CD14-positive monocyte (primary cell): ENCODE data around the gene PHLDA3. TPM values are rescaled to one million over a fixed set of nuclear protein-coding genes. Genes with fewer than 3 reads are reported as not detected.

Experiments
- DNase-seq, 3 donors: peaks; one replicate each; pipeline ENCODE4 v3.0.0-alpha.2; 2011 to 2022
- H2AFZ ChIP-seq: 2 replicates; pipeline ENCODE4 v1.6.0; 2012; ENCODE audit warnings: mild to moderate bottlenecking, low read depth, low read length, inconsistent platforms; ENCODE audit not compliant: insufficient read depth, poor library complexity, severe bottlenecking
- H3K27ac ChIP-seq, 2 donors: 1 replicate in 1 of 2; 2 replicates in 1 of 2; pipeline ENCODE4 v1.5.1; 2012 to 2013; ENCODE audit warnings: low read length in 2 of 2, control low read depth in 1 of 2, inconsistent platforms in 1 of 2, low read depth in 1 of 2, mild to moderate bottlenecking in 1 of 2
- H3K27me3 ChIP-seq, 2 donors: one replicate each; pipeline versions ENCODE4 v1.6.0 to v1.6.1; 2011 to 2013; ENCODE audit warnings: low read length in 2 of 2; ENCODE audit not compliant: control insufficient read depth in 2 of 2, insufficient read depth in 2 of 2
- H3K36me3 ChIP-seq, 2 donors: replicated peaks in 1 of 2; 1 replicate in 1 of 2; 2 replicates in 1 of 2; pipeline versions ENCODE4 v1.5.1 to v1.6.1; 2012 to 2013; ENCODE audit warnings: low read length in 2 of 2, control low read depth in 1 of 2, inconsistent platforms in 1 of 2, mild to moderate bottlenecking in 1 of 2; ENCODE audit not compliant: insufficient read depth in 2 of 2, control insufficient read depth in 1 of 2
- H3K4me1 ChIP-seq, 2 donors: 1 replicate in 1 of 2; 2 replicates in 1 of 2; pipeline versions ENCODE4 v1.5.1 to v1.6.1; 2012 to 2013; ENCODE audit warnings: low read length in 2 of 2, control low read depth in 1 of 2, inconsistent platforms in 1 of 2, mild to moderate bottlenecking in 1 of 2, moderate library complexity in 1 of 2; ENCODE audit not compliant: insufficient read depth in 2 of 2, control insufficient read depth in 1 of 2
- H3K4me2 ChIP-seq: replicated peaks from 2 replicates; pipeline ENCODE3; 2012; ENCODE audit warnings: low read length, moderate library complexity, mild to moderate bottlenecking; ENCODE audit not compliant: poor library complexity, severe bottlenecking; ENCODE audit errors: extremely low read depth
- H3K4me3 ChIP-seq, 3 experiments: fragments of 200-600 bp in 1 of 3; sonication (generic) in 1 of 3; replicated peaks in 1 of 3; 1 replicate in 2 of 3; 2 replicates in 1 of 3; pipeline ENCODE4 v1.5.1; 2011 to 2013; ENCODE audit warnings: low read length in 3 of 3, mild to moderate bottlenecking in 3 of 3, control low read depth in 2 of 3, low read depth in 2 of 3, inconsistent platforms in 1 of 3, moderate library complexity in 1 of 3
- H3K79me2 ChIP-seq: 2 replicates; pipeline ENCODE4 v1.6.0; 2012; ENCODE audit warnings: mild to moderate bottlenecking, control low read depth, inconsistent platforms, low read length, moderate library complexity; ENCODE audit not compliant: insufficient read depth
- H3K9ac ChIP-seq: 2 replicates; pipeline ENCODE4 v1.6.0; 2017; ENCODE audit warnings: low read length, mild to moderate bottlenecking; ENCODE audit not compliant: insufficient read depth, poor library complexity, severe bottlenecking
- H3K9me3 ChIP-seq, 2 donors: replicated peaks in 1 of 2; 1 replicate in 1 of 2; 2 replicates in 1 of 2; pipeline versions ENCODE4 v1.5.1 to v1.6.1; 2012 to 2013; ENCODE audit warnings: low read length in 2 of 2, control low read depth in 1 of 2; ENCODE audit not compliant: control insufficient read depth in 1 of 2, insufficient read depth in 1 of 2
- H4K20me1 ChIP-seq: 2 replicates; pipeline ENCODE4 v1.6.0; 2012; ENCODE audit warnings: mild to moderate bottlenecking, low read length, control low read depth, moderate library complexity; ENCODE audit not compliant: insufficient read depth
- H3K27ac Mint-ChIP-seq, 7 donors: one replicate each; pipeline ENCODE4 v1.8.0; 2020; ENCODE audit warnings: mild to moderate bottlenecking in 7 of 7, mixed read lengths in 7 of 7, moderate library complexity in 6 of 7, inconsistent platforms in 2 of 7
- H3K27me3 Mint-ChIP-seq, 3 donors: one replicate each; pipeline ENCODE4 v1.8.0; 2021 to 2022; ENCODE audit warnings: low read depth in 3 of 3, mild to moderate bottlenecking in 3 of 3, mixed read lengths in 3 of 3, moderate library complexity in 3 of 3, inconsistent platforms in 1 of 3
- H3K36me3 Mint-ChIP-seq, 2 donors: one replicate each; pipeline ENCODE4 v1.8.0; 2020; ENCODE audit warnings: mixed read lengths in 2 of 2, inconsistent platforms in 1 of 2, mild to moderate bottlenecking in 1 of 2
- H3K4me1 Mint-ChIP-seq: one replicate; pipeline ENCODE4 v1.8.0; 2020; ENCODE audit warnings: mild to moderate bottlenecking, mixed read lengths
- H3K4me3 Mint-ChIP-seq, 2 donors: one replicate each; pipeline ENCODE4 v1.8.0; 2020; ENCODE audit warnings: mild to moderate bottlenecking in 2 of 2, mixed read lengths in 2 of 2, moderate library complexity in 1 of 2
- H3K9me3 Mint-ChIP-seq, 7 donors: one replicate each; pipeline ENCODE4 v1.8.0; 2020 to 2022; ENCODE audit warnings: mixed read lengths in 7 of 7, mild to moderate bottlenecking in 6 of 7, moderate library complexity in 6 of 7, inconsistent platforms in 2 of 7
- WGBS: methylation state at CpG from one replicate; pipeline ENCODE4 v1.1.5; 2013; ENCODE audit warnings: missing lambda C conversion rate; ENCODE audit not compliant: insufficient coverage; 5-methylcytosine and 5-hydroxymethylcytosine counted together
- intact Hi-C, 2 donors: fragments of 100-400 bp; cut with micrococcal nuclease; formaldehyde crosslinking; loops; one replicate each; pipeline versions ENCODE4 v1.15.0 to v1.15.1; 2023
- polyA plus RNA-seq, 3 donors: library from polyadenylated mRNA; depleted of rRNA in 1 of 3; unstranded in 2 of 3; stranded (reverse) in 1 of 3; fragments of 300-500 nt in 2 of 3; fragments of >200 nt in 1 of 3; fragmentation: Illumina TruSeq in 2 of 3; gene quantifications; 1 replicate in 2 of 3; 2 replicates in 1 of 3; pipeline ENCODE4 v1.2.3, GENCODE V29; 2012 to 2021
- TF ChIP-seq, protein P1 (sequence below): fragments of 200-600 bp; IDR thresholded peaks from one replicate; pipeline ENCODE4 v1.8.0; 2022; ENCODE audit warnings: antibody characterized with exemption, mild to moderate bottlenecking

The PHLDA3 gene
- polyA plus RNA-seq, 3 donors = 0.08 TPM; not detected in 2

- Mint-ChIP-seq H3K4me3 (no peak overlapping the region), H3K9me3 (no peaks in the 10 kb centered on the region), H3K36me3 (no peaks in the 10 kb centered on the region), H3K27me3 (peaks cover 12 to 15% (median 12%) of the 10 kb centered on the region in 3 donors), H3K4me1 (peaks cover 2% of the 10 kb centered on the region), H3K27ac (no peak overlapping the region)
- Histone ChIP-seq H3K9me3 (no peaks in the 10 kb centered on the region), H3K9ac (no peak overlapping the region), H3K27ac (no peak overlapping the region), H3K79me2 (no peaks in the 10 kb centered on the region), H3K36me3 (no peaks in the 10 kb centered on the region), H2AFZ (no peak overlapping the region), H3K27me3 (peaks cover 0 to 4% of the 10 kb centered on the region in 2 donors), H4K20me1 (no peaks in the 10 kb centered on the region), H3K4me2 (no peak overlapping the region), H3K4me3 (no peak overlapping the region), H3K4me1 (peaks cover 0 to 2% of the 10 kb centered on the region in 2 donors)
- WGBS = 100% methylated on average over 1 of the region's 7 CpGs
- intact Hi-C loops = no loop called here
- TF ChIP-seq, protein P1, sequence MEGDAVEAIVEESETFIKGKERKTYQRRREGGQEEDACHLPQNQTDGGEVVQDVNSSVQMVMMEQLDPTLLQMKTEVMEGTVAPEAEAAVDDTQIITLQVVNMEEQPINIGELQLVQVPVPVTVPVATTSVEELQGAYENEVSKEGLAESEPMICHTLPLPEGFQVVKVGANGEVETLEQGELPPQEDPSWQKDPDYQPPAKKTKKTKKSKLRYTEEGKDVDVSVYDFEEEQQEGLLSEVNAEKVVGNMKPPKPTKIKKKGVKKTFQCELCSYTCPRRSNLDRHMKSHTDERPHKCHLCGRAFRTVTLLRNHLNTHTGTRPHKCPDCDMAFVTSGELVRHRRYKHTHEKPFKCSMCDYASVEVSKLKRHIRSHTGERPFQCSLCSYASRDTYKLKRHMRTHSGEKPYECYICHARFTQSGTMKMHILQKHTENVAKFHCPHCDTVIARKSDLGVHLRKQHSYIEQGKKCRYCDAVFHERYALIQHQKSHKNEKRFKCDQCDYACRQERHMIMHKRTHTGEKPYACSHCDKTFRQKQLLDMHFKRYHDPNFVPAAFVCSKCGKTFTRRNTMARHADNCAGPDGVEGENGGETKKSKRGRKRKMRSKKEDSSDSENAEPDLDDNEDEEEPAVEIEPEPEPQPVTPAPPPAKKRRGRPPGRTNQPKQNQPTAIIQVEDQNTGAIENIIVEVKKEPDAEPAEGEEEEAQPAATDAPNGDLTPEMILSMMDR = no peak
- no peak for DNase-seq
These were observed 5.9 kb downstream of the PHLDA3 start for GRCh38 chr1:201463071-201463552.

DNA sequence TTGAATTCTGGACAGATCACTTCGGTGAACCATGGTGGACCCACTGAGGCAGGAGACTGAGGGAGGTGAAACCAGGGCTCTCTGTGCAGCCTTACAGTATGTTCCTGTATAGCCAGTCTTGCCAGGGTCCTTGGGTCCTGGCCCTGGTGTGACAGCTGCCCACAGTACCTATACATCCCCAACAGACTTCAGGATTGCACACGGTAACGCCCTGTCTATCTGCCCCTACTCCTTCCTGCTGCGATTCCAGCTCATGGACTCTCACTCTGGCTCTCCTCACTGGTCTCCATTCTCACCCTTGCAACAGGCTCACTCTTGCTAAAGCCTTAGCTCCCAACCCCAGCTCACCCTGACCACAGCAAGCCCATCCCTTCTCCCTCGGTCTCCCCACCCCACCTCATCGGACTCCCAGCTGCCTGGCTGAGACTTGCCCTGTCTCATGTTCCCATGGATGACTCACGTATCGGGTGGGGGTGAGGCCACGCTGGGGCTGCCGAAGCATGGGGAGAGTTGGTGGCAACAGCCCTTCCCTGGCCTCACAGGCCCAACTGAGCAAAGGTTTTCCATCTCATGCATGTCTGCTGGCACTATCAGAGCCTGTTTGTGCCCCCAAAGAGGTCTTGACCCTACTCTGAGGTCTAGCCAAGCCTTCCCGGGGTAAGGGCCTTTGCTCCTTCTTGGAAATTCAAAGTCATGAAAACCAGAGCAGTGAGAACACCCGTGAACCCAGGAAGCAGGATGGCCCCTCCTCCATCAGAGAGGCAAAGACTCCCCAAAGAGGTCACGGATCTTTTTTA lies 7.1 kb downstream of the PHLDA3 start:
- no peaks in the 10 kb centered on the region for H3K36me3 Mint-ChIP-seq
- no peak for DNase-seq
- peaks cover 4% of the 10 kb centered on the region for H3K4me1 Mint-ChIP-seq
- H3K27me3 Mint-ChIP-seq = peaks cover 5 to 8% (median 5%) of the 10 kb centered on the region in 3 donors
- H3K27ac Mint-ChIP-seq = peak overlapping the region in 2 of 7 donors; percentile 33 to 36
- WGBS = 91% methylated on average over 11 of the region's 13 CpGs
- no peaks in the 10 kb centered on the region for H4K20me1 ChIP-seq
- intact Hi-C loops = no loop called here
- H3K9me3 ChIP-seq = no peaks in the 10 kb centered on the region
- no peak overlapping the region for H3K27ac ChIP-seq
- TF ChIP-seq, protein P1 = no peak
- H3K9me3 Mint-ChIP-seq = no peaks in the 10 kb centered on the region
- no peaks in the 10 kb centered on the region for H3K36me3 ChIP-seq
- H3K9ac ChIP-seq = no peak overlapping the region
- H3K4me3 ChIP-seq = no peak overlapping the region
- peaks cover 0 to under 1% of the 10 kb centered on the region in 2 donors for H3K4me1 ChIP-seq
- no peak overlapping the region for H3K4me3 Mint-ChIP-seq
- H3K4me2 ChIP-seq = no peak overlapping the region
- no peak overlapping the region for H2AFZ ChIP-seq
- no peaks in the 10 kb centered on the region for H3K27me3 ChIP-seq
- H3K79me2 ChIP-seq = no peaks in the 10 kb centered on the region
